Mesendoderm (in vitro differentiated cells): ENCODE measurements around the gene DNASE1L1. TPM values are rescaled to one million over a fixed set of nuclear protein-coding genes. Genes with fewer than 3 reads are reported as not detected.

ENCODE experiments used
- DNase-seq: peaks from one replicate; pipeline ENCODE4 v3.0.0; 2013
- H2AK5ac ChIP-seq: 2 replicates; pipeline ENCODE4 v1.6.1; 2013; ENCODE audit warnings: low read length, inconsistent platforms
- H2BK120ac ChIP-seq: 2 replicates; pipeline ENCODE4 v1.6.1; 2013; ENCODE audit warnings: low read depth, mild to moderate bottlenecking, low read length, moderate library complexity, mixed read lengths
- H2BK15ac ChIP-seq: replicated peaks from 2 replicates; pipeline ENCODE4 v1.6.1; 2013; ENCODE audit warnings: low read depth, mild to moderate bottlenecking, moderate library complexity
- H2BK5ac ChIP-seq: 2 replicates; pipeline ENCODE4 v1.6.1; 2013; ENCODE audit warnings: low read length, inconsistent platforms
- H3K18ac ChIP-seq: 2 replicates; pipeline ENCODE4 v1.6.1; 2013; ENCODE audit warnings: mild to moderate bottlenecking, low read length, mixed read lengths
- H3K23ac ChIP-seq: one replicate; pipeline ENCODE4 v1.6.1; 2013; ENCODE audit warnings: low read length
- H3K27ac ChIP-seq: 2 replicates; pipeline ENCODE4 v1.5.1; 2013; ENCODE audit warnings: low read depth, mild to moderate bottlenecking, inconsistent platforms, low read length, moderate library complexity
- H3K27me3 ChIP-seq: 2 replicates; pipeline ENCODE4 v1.6.1; 2013; ENCODE audit warnings: low read length, control low read depth, mild to moderate bottlenecking, inconsistent platforms; ENCODE audit not compliant: insufficient read depth, poor library complexity
- H3K36me3 ChIP-seq: 2 replicates; pipeline ENCODE4 v1.6.1; 2013; ENCODE audit warnings: low read length, inconsistent platforms; ENCODE audit not compliant: control insufficient read depth, insufficient read depth
- H3K4ac ChIP-seq: one replicate; pipeline ENCODE4 v1.6.1; 2013; ENCODE audit warnings: low read depth, mild to moderate bottlenecking, low read length, moderate library complexity
- H3K4me1 ChIP-seq: 2 replicates; pipeline ENCODE4 v1.6.1; 2013; ENCODE audit warnings: low read depth, low read length, inconsistent platforms; ENCODE audit not compliant: control insufficient read depth
- H3K4me2 ChIP-seq: 2 replicates; pipeline ENCODE4 v1.6.1; 2013; ENCODE audit warnings: low read length
- H3K4me3 ChIP-seq: 2 replicates; pipeline ENCODE4 v1.5.1; 2013; ENCODE audit warnings: mild to moderate bottlenecking, low read length
- H3K56ac ChIP-seq: one replicate; pipeline ENCODE4 v1.6.1; 2013; ENCODE audit warnings: low read length
- H3K79me1 ChIP-seq: 2 replicates; pipeline ENCODE4 v1.6.1; 2013; ENCODE audit warnings: low read length, inconsistent platforms
- H3K79me2 ChIP-seq: 2 replicates; pipeline ENCODE4 v1.6.1; 2013; ENCODE audit warnings: mild to moderate bottlenecking, low read length; ENCODE audit not compliant: control insufficient read depth, insufficient read depth
- H3K9ac ChIP-seq: 2 replicates; pipeline ENCODE4 v1.6.1; 2013; ENCODE audit warnings: low read length, inconsistent platforms
- H4K5ac ChIP-seq: one replicate; pipeline ENCODE4 v1.6.1; 2013; ENCODE audit warnings: low read length
- H4K8ac ChIP-seq: one replicate; pipeline ENCODE4 v1.6.1; 2013; ENCODE audit warnings: low read depth, mild to moderate bottlenecking, control low read depth, low read length, moderate library complexity
- WGBS: extraction: QIAGEN DNeasy Blood & Tissue Kit; methylation state at CpG from one replicate; pipeline ENCODE4 v1.1.7; 2013; ENCODE audit warnings: low lambda C conversion rate, missing lambda C conversion rate; ENCODE audit not compliant: insufficient coverage; ENCODE audit errors: extremely low coverage; 5-methylcytosine and 5-hydroxymethylcytosine counted together
- polyA plus RNA-seq, 2 experiments: library from polyadenylated mRNA; stranded (reverse); fragments of 200-250 nt; gene quantifications; one replicate each; pipeline ENCODE4 v1.2.3, GENCODE V29; 2013

Gene DNASE1L1
- polyA plus RNA-seq (2013, experiment 1 of 2) = 3.5 TPM
- 3.4 TPM for polyA plus RNA-seq (2013, experiment 2 of 2)

- Histone ChIP-seq H4K8ac (no peak within 1 kb of the TSS), H3K4me2 (peak within 1 kb of the TSS; percentile 44), H2AK5ac (no peak within 1 kb of the TSS), H3K36me3 (no peaks in the 10 kb centered on the region), H3K79me2 (no peaks in the 10 kb centered on the region), H3K4me3 (no peak within 1 kb of the TSS), H3K56ac (peak within 1 kb of the TSS; percentile 83), H3K27me3 (no peaks in the 10 kb centered on the region), H3K79me1 (no peaks in the 10 kb centered on the region), H3K4me1 (no peaks in the 10 kb centered on the region), H2BK15ac (no peak within 1 kb of the TSS), H3K18ac (no peak within 1 kb of the TSS), H3K9ac (peak within 1 kb of the TSS; percentile 78), H3K23ac (no peak within 1 kb of the TSS), H3K27ac (peak within 1 kb of the TSS; percentile 78), H3K4ac (no peak within 1 kb of the TSS), H2BK120ac (no peak within 1 kb of the TSS), H4K5ac (no peak within 1 kb of the TSS), H2BK5ac (no peak within 1 kb of the TSS)
- no CpG with 5 or more reads among the region's 26 CpGs for WGBS
- DNase-seq = peak; percentile 96
Measured at GRCh38 chrX:154409222-154409871, at the start of gene DNASE1L1. DNASE1L1 (minus strand) TSS chrX:154409254; CDS start chrX:154405568, 3,686 bp downstream.

- Histone ChIP-seq H3K18ac (peak within 1 kb of the TSS; percentile 33), H3K23ac (no peak within 1 kb of the TSS), H3K56ac (peak within 1 kb of the TSS; percentile 85), H3K27ac (no peak within 1 kb of the TSS), H3K4me3 (peak within 1 kb of the TSS; percentile 30), H3K9ac (peak within 1 kb of the TSS; percentile 70), H3K4me1 (no peaks in the 10 kb centered on the region), H3K79me2 (no peaks in the 10 kb centered on the region), H2BK120ac (no peak within 1 kb of the TSS), H3K4ac (no peak within 1 kb of the TSS), H4K8ac (no peak within 1 kb of the TSS), H3K36me3 (no peaks in the 10 kb centered on the region), H3K27me3 (no peaks in the 10 kb centered on the region), H2AK5ac (no peak within 1 kb of the TSS), H2BK5ac (no peak within 1 kb of the TSS), H4K5ac (no peak within 1 kb of the TSS), H2BK15ac (no peak within 1 kb of the TSS), H3K79me1 (no peaks in the 10 kb centered on the region), H3K4me2 (peak within 1 kb of the TSS; percentile 50)
- peak; percentile 29 for DNase-seq
- no CpG with 5 or more reads among the region's 88 CpGs for WGBS
Measured at GRCh38 chrX:154458116-154458953, 49.3 kb upstream of the DNASE1L1 start, which contains the start of gene PLXNA3. PLXNA3 (plus strand) TSS chrX:154458281; CDS start chrX:154460184, 1,903 bp downstream.

- Histone ChIP-seq H3K4ac (no peak overlapping the region), H3K79me2 (no peaks in the 10 kb centered on the region), H3K18ac (no peak overlapping the region), H2BK5ac (no peak overlapping the region), H2BK120ac (no peak overlapping the region), H4K8ac (no peak overlapping the region), H3K79me1 (no peaks in the 10 kb centered on the region), H2BK15ac (no peak overlapping the region), H3K4me3 (no peak overlapping the region), H3K4me1 (no peaks in the 10 kb centered on the region), H2AK5ac (no peak overlapping the region), H3K9ac (no peak overlapping the region), H4K5ac (no peak overlapping the region), H3K4me2 (no peak overlapping the region), H3K27ac (no peak overlapping the region), H3K36me3 (no peaks in the 10 kb centered on the region), H3K56ac (peak overlapping the region; percentile 73), H3K27me3 (no peaks in the 10 kb centered on the region), H3K23ac (no peak overlapping the region)
- DNase-seq = peak; percentile 51
- WGBS = no CpG with 5 or more reads among the region's 65 CpGs
Measured at GRCh38 chrX:154457491-154458115, 48.5 kb upstream of the DNASE1L1 start.

GRCh38 chrX:154452823-154453222 is 43.8 kb upstream of the DNASE1L1 start:
- H3K4me3 ChIP-seq = no peak overlapping the region
- no peak overlapping the region for H2BK120ac ChIP-seq
- no peak overlapping the region for H3K4me2 ChIP-seq
- no peak overlapping the region for H2AK5ac ChIP-seq
- H2BK5ac ChIP-seq = no peak overlapping the region
- H3K18ac ChIP-seq = no peak overlapping the region
- no peak overlapping the region for H3K27ac ChIP-seq
- no peak overlapping the region for H2BK15ac ChIP-seq
- no peak overlapping the region for H4K8ac ChIP-seq
- H4K5ac ChIP-seq = no peak overlapping the region
- WGBS = no CpG with 5 or more reads among the region's 9 CpGs
- H3K56ac ChIP-seq = no peak overlapping the region
- H3K23ac ChIP-seq = no peak overlapping the region
- no peaks in the 10 kb centered on the region for H3K36me3 ChIP-seq
- H3K4me1 ChIP-seq = no peaks in the 10 kb centered on the region
- H3K79me2 ChIP-seq = no peaks in the 10 kb centered on the region
- no peak overlapping the region for H3K4ac ChIP-seq
- no peak for DNase-seq
- H3K27me3 ChIP-seq = no peaks in the 10 kb centered on the region
- H3K79me1 ChIP-seq = no peaks in the 10 kb centered on the region
- no peak overlapping the region for H3K9ac ChIP-seq

- Histone ChIP-seq H3K4ac (no peak overlapping the region), H3K9ac (no peak overlapping the region), H2BK15ac (no peak overlapping the region), H4K5ac (no peak overlapping the region), H3K4me2 (no peak overlapping the region), H3K56ac (no peak overlapping the region), H3K18ac (no peak overlapping the region), H3K4me3 (no peak overlapping the region), H4K8ac (no peak overlapping the region), H3K79me2 (no peaks in the 10 kb centered on the region), H2AK5ac (no peak overlapping the region), H3K36me3 (no peaks in the 10 kb centered on the region), H2BK120ac (no peak overlapping the region), H3K27me3 (no peaks in the 10 kb centered on the region), H3K23ac (no peak overlapping the region), H3K79me1 (no peaks in the 10 kb centered on the region), H3K4me1 (no peaks in the 10 kb centered on the region), H2BK5ac (no peak overlapping the region), H3K27ac (no peak overlapping the region)
- no CpG with 5 or more reads among the region's 17 CpGs for WGBS
- no peak for DNase-seq
Measured at GRCh38 chrX:154450312-154450711, 41.3 kb upstream of the DNASE1L1 start.
